Measurements from ENCODE around the gene CELSR1. TPM values are rescaled to one million over a fixed set of nuclear protein-coding genes. Genes with fewer than 3 reads are reported as not detected.
A peak's percentile ranks its signal among the peaks of the same experiment; 100 is the strongest.

Gene CELSR1
- total RNA-seq, 1 donor from 2014 or later, result 5.1 TPM

GRCh38 chr22:46466255-46466676, 71.2 kb downstream of the CELSR1 start:
- H3K4me3 Mint-ChIP-seq, result no peak overlapping the region

GRCh38 chr22:46465793-46466192, 71.6 kb downstream of the CELSR1 start:
- TF ChIP-seq CTCF (conservative IDR thresholded peaks at IDR 0.05), result no peak
- Mint-ChIP-seq H3K4me1 (peaks cover 4% of the 10 kb centered on the region), H3K27me3 (ENCODE audit: low read depth) (peaks cover 3% of the 10 kb centered on the region), H3K4me3 (no peak overlapping the region), H3K36me3 (ENCODE audit: low read depth) (no peaks in the 10 kb centered on the region), H3K27ac (ENCODE audit: unreplicated experiment) (no peak overlapping the region), H3K9me3 (no peaks in the 10 kb centered on the region)
- DNase-seq (ENCODE audit: low read depth, low spot score), result no peak

More at GRCh38 chr22:46466255-46466676, 71.2 kb downstream of the CELSR1 start:
- Mint-ChIP-seq H3K9me3 (no peaks in the 10 kb centered on the region), H3K4me1 (no peaks in the 10 kb centered on the region), H3K36me3 (ENCODE audit: low read depth) (no peaks in the 10 kb centered on the region), H3K27me3 (ENCODE audit: low read depth) (peaks cover 3% of the 10 kb centered on the region), H3K27ac (ENCODE audit: unreplicated experiment) (no peak overlapping the region)
- TF ChIP-seq CTCF (conservative IDR thresholded peaks at IDR 0.05), result no peak
- no peak for DNase-seq (ENCODE audit: low read depth, low spot score)

GRCh38 chr22:46465345-46465720, 72.1 kb downstream of the CELSR1 start:
- peaks cover 3% of the 10 kb centered on the region for H3K27me3 Mint-ChIP-seq (ENCODE audit: low read depth)
- DNase-seq (ENCODE audit: low read depth, low spot score), result no peak
- H3K9me3 Mint-ChIP-seq, result no peaks in the 10 kb centered on the region
- no peak overlapping the region for H3K27ac Mint-ChIP-seq (ENCODE audit: unreplicated experiment)
- H3K4me3 Mint-ChIP-seq, result no peak overlapping the region
- peaks cover 4% of the 10 kb centered on the region for H3K4me1 Mint-ChIP-seq
- no peaks in the 10 kb centered on the region for H3K36me3 Mint-ChIP-seq (ENCODE audit: low read depth)
- TF ChIP-seq CTCF (conservative IDR thresholded peaks at IDR 0.05), result no peak

DNA sequence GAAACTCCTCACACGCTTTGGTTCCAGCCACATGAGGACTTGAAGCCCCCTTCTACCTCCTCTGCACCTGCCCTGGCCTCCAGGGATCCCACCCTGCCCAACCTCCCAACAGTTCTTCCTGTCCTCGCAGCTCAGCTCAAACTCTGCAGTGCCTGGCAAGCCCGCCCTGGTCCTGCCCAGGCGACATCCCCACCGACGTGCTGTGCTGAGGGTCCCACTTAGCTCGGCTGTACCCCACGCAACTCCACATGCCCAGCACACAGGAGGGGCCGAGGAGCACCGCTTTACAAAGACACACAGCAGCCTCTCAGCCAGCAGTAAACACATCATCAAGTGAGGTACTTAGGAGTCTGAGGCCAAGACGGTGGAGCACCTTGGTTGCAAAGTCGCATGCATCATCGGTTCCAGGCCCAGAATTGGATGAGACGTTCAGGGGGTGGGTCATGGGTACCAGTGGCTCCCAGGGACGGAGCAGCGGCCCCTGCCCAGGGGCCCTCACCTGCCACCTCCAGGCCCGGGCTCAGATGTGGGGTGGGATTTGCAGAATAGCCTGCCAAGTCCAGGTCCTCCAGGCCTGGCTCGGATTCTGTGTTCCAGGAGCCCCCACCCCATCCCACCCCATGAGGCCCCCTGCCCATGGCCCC, 72.6 kb downstream of the CELSR1 start:
- H3K27me3 Mint-ChIP-seq (ENCODE audit: low read depth), result peaks cover 3% of the 10 kb centered on the region
- H3K4me1 Mint-ChIP-seq, result peaks cover 4% of the 10 kb centered on the region
- no peak for TF ChIP-seq CTCF (conservative IDR thresholded peaks at IDR 0.05)
- H3K9me3 Mint-ChIP-seq, result no peaks in the 10 kb centered on the region
- H3K4me3 Mint-ChIP-seq, result no peak overlapping the region
- H3K27ac Mint-ChIP-seq (ENCODE audit: unreplicated experiment), result peak overlapping the region; percentile 27
- H3K36me3 Mint-ChIP-seq (ENCODE audit: low read depth), result no peaks in the 10 kb centered on the region
- no peak for DNase-seq (ENCODE audit: low read depth, low spot score)

DNA sequence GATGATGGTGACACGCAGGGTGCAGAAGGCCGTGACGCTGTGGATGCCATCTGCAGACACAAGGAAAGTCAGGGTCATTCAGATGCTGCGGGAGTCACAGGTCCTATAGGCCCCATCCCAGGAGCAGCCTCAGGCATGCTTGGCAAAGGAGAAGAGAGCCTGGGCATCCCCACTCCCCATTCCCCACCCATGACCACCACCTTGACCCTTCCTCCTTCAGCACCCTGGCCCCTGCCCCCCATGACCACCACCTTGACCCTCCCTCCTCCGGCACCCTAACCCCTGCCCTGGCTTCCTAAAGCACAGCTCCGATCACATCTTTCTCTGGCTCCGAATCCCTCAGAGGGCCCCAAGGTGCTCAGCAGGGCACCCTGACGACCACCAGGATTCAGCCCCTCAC, 73.1 kb downstream of the CELSR1 start:
- no peak for DNase-seq (ENCODE audit: low read depth, low spot score)
- peaks cover 4% of the 10 kb centered on the region for H3K4me1 Mint-ChIP-seq
- peaks cover 3% of the 10 kb centered on the region for H3K27me3 Mint-ChIP-seq (ENCODE audit: low read depth)
- H3K4me3 Mint-ChIP-seq, result no peak overlapping the region
- H3K36me3 Mint-ChIP-seq (ENCODE audit: low read depth), result no peaks in the 10 kb centered on the region
- H3K27ac Mint-ChIP-seq (ENCODE audit: unreplicated experiment), result peak overlapping the region; percentile 27
- no peaks in the 10 kb centered on the region for H3K9me3 Mint-ChIP-seq
- TF ChIP-seq CTCF (conservative IDR thresholded peaks at IDR 0.05), result no peak

Data from neural crest cell (in vitro differentiated cells).